Smooth muscle cell of the brain vasculature (primary cell): ENCODE data around the gene WNT9B.

ENCODE experiments used
- DNase-seq: peaks from one replicate; pipeline ENCODE4 v3.0.0-alpha.2; 2012; ENCODE audit warnings: low read depth, low spot score

WNT9B gene

DNA sequence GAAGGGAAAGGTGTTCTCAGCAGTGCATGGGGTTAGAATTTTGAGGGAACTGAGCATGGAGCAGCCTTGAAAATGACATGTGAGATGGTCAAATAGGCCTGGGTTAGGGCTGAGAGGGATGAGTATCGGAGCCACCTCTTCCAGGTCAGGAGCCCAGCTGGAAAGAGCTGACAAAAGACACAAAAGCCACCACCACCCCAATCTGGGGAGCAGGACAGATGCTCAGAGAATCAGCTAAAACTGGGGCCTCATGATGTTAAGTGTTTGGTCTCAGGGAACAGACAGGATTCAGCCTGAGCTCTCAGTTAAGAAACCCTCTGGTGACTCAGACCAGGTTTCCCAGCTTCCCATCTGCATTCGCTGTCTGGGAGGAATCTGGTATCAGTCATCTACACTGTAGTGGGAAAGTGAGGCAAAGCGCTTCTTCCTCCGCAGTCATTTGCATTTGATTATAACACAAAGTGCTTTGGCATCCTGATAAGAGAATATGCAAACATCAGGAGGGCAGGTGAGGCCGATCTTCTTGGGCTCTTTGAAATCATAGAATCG, 2.6 kb downstream of the WNT9B start:
- DNase-seq = no peak

DNA sequence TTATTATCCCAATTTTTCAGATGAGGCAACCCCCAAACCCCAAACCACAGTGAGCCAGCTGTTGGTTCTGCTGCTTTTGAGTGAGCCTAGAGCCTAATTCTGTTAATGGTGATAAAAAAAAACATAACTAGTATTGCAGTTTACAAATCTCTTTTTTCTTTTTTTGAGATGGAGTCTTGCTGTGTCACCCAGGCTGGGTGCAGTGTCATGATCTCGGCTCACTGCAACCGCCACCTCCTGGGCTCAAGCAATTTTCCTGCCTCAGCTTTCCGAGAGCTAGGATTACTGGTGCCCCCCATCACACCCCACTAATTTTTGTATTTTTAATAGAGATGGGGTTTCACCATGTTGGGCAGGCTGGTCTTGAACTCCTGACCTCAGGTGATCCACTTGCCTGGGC, 3.1 kb downstream of the WNT9B start:
- DNase-seq = no peak

DNA sequence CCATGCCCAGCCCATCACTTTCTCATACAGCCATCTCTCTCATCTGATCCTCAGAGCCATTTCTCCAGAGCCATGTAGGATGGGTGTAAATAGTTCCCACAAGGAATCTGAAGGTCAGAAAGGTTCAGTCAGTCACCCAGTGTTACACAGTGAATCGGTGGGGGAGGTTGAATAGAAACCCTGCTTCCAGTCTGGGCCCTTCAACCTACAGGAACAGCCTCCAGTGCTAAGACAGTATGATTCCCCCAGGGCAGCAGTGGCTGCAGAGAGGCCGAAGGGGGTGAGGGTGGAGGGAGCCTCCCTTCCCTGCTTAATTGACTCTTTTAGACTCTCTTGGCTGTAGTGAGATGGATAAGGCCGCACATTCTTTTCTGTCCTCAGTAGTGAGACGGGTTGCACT, 3.6 kb downstream of the WNT9B start:
- no peak for DNase-seq

DNA sequence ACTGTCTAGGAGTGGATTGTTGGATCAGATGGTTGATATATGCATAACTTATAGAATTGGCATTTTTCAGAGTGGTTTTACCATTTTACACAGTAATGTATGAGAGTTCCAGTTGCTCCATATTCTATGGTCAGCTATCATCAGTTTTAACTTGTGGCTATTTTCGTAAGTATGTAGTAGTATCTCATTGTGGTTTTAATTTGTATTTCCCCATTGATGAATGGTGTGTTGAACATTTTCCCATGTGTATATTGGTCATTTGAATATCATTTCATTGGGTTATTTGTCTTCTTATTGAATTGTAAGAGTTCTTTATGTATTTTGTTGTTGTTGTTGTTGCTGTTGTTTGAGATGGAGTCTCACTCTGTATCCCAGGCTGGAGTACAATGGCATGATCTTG, 6.2 kb downstream of the WNT9B start:
- no peak for DNase-seq

DNA sequence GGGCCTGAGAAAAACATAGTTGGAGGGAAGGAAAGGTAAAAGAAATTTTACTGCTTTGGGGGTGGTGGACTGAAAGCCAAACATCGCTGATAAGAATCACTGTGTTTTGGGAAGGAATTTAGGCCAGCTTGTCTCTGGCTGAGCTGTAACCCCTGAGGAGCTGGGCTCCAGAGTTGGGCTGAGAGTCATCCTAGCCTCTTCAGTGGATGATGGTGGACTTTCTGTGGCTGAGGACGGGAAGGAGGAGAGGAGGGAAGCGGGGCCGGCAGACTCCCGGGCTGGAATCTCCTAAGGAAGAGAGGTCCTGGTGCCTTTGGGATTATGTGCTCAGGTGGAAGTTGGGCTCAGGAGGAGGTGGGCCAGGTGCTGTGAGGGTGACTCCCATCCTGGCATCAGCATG, 8.6 kb downstream of the WNT9B start:
- no peak for DNase-seq

DNA sequence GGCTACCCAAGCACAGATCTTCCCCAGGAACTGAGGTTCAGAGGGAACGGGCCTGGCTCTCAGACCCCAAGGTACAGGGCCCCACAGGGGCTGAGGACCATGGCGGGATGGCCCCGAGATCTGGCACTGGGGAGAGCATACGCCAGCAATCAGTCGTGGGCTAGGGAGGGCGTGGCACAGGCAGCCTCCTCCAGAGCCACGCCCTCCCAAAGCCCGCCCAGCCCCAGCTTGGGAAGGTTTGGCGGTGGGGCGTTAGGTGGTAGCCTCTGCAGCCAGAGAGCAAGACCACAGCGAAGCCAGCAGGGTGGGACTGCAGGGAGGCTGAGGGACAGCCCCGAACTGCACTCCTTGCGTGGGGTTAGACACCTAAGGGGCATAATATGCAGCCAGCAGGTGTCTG, 11.6 kb downstream of the WNT9B start:
- no peak for DNase-seq

DNA sequence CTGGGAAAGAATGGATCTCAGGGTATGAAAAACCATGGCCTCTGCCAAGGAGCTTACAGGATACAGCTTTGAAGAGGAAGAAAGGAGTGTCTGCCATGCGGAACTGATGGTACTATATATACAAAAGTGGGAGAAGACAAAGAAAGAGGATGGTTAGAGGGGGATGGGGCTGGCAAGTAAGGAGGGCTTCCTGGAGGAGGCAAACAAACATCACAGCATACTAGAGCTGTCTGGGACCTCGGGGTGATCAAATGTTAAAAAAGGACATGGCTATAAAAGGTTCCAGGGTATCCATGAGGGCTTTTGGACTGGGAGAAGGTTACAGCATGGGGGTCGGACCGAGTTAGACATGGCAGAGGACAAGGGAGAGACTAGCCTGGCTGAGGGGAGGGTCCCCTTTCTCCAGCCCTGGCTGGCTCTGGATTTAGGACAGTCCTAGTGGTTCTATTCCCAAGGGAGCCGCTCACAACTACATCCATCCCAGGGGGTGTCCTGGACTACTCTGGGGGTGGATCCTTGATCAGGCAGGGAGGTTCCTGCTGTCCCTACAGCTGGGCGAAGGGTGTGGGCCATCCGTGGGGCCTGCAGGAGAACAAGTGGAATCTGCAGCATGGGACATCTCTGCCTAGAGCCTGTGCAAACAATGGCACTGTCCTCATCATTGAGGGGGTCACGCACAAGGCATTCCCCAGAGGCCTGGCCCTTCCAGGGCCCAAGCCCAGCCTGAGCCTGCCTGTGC, 12.2 kb downstream of the WNT9B start:
- no peak for DNase-seq

DNA sequence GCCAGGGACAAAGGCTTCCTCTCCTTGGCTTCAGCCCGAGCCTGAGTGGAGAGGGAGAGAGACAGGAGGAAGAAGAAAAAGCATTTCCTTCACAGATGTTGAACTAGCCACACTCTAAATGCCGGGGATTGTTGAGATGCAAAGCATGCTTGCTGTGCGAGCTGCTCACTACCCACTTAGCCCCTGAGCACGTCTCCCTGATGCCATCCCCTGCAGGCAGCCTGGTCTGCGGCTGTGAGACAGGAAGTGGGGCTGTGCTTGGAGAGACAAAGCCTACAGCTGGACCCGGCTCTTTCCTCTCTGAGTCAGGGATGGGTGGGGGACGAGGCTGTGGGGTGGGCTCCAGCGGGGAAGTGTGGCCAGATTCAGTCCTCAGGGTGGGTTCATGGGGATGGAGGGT, 13.7 kb downstream of the WNT9B start:
- DNase-seq = no peak

DNA sequence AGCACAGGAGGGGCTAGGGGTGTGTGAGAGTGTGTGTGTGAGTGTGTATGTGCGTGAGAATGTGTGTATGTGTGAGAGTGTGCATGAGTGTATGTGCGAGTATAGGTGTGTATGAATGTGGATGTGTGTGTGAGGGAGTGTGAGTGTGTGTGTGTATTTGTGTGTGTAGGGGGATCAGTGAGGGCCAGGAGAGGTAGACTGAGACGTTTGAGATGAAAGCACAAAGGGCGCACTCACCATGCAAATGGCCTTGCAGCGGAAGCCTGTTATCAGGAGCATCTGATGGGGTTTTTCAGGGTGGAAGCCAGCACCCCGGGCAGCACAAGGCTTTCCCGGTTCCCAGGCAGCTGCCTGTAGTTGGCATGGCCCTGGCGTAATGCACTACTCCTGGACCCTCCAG, 14.9 kb downstream of the WNT9B start:
- DNase-seq = no peak

DNA sequence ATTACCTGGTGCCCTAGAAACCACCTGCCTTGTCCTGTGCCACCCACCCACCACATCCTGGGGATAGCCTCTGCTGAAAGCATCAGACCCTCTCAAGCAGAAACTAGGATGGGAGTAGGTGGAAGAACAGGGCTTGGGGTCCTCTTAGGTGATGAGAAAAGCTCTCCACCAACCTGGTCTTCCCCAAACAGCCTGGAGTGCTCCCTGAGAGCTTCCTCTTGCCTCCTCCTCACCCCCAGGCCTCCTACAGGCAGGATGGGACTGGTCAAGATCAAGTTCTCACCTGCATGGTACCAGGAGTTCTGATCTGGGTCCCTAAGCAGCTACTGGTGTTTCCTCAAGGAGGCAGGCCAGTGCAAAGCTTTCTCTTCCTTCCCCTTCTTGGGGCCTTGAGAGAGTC, 15.4 kb downstream of the WNT9B start:
- DNase-seq = no peak

DNA sequence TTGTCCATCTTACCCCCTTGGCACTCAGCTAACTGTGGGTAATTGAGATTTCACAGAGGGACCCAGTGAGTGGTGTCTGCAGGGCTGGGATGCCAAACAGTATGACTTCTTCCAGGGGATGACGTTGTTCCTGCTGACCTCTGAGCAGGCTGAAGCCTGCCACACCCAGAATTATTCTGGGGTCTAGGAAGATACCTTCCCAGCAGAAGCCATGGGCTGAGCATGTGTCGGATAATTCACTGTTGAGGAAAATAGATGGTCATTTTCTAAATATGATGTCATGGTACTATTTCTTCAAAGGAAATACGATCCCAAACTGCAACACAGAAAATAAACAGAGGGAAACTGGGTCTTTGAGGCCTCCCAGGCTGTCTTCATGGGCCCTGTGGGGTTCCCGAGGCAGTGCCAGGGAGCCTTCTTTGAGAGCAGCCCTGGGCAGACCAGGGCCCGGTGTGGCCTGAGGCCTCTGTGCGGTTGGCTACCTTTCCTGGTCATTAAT, 17.4 kb downstream of the WNT9B start:
- no peak for DNase-seq

DNA sequence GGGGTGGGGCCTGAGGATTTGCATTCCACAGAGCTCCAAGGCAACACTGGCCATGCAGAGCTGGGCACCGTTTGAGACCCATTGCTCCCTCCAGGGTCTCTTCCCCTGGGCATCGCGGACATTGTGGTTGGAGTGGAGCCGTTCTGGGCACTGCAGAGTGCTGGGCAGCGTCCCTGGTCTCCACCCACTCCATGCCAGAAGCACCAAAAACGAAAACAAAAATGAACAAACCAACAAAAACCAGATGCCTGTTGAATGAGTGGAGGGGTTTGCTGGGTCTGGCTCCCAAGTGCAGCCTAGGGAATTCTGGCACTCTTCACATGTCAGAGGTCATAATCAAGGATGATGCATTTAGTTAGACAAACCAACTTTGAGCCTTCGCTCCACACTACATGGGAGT, 17.9 kb downstream of the WNT9B start:
- no peak for DNase-seq

DNA sequence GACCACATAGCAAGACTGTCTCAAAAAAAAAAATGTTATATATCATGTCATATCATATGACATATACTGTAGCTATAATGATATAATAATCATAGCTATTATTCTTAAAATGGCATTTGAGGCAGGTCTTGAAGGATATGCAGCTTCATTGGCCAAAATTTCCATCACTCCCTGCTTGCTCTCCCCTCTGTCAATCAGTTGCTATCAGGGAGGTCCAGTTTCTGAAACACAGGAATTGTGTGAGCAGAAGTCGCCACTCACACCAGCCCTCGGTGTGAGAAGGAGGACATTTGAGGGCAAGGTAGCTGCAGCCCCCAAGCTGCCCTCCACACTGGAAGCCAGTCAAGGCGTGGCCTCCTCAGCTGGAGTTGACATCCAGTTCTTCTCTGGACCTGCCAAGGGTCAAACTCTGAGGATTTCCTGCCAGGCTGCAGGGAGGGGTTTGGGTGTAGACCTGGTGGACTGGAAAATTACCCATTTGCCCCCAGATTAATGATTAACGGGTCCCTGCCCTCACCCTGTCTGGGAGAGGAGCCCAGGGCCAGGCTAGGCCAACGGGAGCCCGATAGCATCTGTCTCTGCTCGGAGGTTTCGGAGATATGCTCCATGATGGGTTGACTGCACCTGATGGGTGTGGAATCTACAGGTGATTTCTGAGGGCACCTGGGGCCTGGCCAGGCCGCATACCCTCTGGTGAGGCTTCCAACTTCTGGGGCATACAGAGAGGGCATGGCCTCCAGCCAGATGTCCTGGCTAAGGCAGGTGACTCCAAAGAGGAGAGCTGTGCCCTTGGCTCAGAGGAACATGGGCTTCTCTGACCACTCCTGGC, 18.8 kb downstream of the WNT9B start:
- DNase-seq = no peak

DNA sequence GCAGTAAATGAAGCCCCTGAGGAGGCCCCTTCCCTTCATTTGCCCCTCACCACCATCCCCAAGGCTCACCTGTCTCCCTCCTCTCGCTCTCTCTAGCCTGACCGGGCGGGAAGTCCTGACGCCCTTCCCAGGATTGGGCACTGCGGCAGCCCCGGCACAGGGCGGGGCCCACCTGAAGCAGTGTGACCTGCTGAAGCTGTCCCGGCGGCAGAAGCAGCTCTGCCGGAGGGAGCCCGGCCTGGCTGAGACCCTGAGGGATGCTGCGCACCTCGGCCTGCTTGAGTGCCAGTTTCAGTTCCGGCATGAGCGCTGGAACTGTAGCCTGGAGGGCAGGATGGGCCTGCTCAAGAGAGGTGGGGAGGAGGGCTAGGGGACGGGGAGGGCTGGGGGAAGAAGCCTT, 21.0 kb downstream of the WNT9B start:
- no peak for DNase-seq

DNA sequence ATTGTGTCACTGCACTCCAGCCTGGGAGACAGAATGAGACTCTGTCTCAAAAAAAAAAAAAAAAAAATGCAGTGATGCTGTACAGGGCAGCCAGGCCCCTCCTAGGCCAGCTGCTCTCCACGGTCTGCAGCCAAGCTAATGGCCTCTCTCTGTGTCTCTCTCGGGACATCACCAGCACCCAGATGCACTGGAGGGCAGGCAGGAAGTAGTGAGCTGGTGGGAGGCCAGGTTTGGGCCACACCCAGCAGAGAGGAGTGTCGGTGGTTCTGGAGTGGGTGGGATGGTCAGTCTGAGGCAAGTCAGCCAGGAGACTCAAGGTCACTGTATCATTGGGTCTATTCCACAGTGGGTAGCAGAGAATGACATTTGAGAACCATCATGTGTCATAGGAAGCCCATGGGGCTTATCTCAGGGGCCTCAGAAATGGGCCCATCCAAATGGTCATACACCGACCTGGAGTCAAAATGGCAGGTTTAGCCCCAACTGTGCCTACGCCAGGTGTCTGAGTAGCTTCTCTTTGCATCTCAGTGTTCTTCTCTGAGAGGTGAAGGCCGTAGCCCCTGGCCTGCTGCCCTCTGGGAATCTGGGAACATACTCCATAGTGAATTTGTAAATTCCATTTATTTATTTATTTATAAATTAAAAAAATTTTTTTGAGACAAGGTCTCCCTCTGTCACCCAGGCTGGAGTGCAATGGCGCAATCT, 22.7 kb downstream of the WNT9B start:
- DNase-seq = no peak

DNA sequence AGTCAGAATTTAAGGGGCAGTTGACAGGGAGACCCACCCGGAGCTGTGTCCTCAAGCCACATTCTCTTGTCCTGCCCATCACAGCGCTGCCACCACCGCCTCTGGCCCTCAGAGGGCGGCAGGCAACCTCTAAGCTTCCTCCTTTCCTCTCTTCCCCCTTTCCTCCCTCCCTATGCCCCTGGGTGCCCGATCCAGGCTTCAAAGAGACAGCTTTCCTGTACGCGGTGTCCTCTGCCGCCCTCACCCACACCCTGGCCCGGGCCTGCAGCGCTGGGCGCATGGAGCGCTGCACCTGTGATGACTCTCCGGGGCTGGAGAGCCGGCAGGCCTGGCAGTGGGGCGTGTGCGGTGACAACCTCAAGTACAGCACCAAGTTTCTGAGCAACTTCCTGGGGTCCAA, 23.5 kb downstream of the WNT9B start:
- no peak for DNase-seq

DNA sequence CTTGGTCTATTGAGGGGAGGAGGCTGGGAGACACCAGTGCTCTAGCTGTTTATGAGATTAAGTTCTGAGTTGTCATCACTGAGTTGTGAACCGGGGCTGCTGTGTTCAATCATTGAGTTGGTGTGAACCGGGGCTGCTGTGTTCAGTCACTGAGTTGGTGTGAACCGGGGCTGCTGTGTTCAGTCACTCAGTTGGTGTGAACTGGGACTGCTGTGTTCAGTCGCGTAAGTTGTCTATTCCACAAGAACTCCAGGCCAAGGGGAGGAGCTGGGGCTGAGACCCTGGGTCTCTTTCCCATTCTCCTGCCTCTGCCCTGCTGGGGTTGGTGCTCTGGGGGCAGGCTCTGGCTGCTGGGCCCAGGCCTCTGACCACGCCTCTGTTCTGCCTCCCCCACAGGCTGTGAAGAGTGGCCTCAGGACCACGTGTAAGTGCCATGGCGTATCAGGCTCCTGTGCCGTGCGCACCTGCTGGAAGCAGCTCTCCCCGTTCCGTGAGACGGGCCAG, 24.5 kb downstream of the WNT9B start:
- no peak for DNase-seq

DNA sequence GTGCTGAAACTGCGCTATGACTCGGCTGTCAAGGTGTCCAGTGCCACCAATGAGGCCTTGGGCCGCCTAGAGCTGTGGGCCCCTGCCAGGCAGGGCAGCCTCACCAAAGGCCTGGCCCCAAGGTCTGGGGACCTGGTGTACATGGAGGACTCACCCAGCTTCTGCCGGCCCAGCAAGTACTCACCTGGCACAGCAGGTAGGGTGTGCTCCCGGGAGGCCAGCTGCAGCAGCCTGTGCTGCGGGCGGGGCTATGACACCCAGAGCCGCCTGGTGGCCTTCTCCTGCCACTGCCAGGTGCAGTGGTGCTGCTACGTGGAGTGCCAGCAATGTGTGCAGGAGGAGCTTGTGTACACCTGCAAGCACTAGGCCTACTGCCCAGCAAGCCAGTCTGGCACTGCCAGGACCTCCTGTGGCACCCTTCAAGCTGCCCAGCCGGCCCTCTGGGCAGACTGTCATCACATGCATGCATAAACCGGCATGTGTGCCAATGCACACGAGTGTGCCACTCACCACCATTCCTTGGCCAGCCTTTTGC, 25.0 kb downstream of the WNT9B start:
- no peak for DNase-seq

DNA sequence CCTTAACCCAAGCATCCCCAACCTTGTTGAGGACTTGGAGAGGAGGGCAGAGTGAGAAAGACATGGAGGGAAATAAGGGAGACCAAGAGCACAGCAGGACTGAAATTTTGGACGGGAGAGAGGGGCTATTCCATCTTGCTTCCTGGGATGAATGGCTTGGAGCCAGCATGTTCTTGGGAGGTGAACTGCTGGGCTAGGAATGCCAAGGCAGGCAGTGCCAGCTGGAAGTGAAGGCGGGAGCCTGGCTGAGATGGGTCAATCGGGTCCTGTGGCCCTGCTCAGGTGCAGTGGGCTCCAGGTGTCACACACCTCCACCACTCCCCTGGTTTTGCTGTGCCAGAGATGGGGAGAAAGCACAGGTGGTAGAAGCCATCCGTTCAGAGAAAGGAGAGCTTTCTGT, 25.5 kb downstream of the WNT9B start:
- no peak for DNase-seq

DNA sequence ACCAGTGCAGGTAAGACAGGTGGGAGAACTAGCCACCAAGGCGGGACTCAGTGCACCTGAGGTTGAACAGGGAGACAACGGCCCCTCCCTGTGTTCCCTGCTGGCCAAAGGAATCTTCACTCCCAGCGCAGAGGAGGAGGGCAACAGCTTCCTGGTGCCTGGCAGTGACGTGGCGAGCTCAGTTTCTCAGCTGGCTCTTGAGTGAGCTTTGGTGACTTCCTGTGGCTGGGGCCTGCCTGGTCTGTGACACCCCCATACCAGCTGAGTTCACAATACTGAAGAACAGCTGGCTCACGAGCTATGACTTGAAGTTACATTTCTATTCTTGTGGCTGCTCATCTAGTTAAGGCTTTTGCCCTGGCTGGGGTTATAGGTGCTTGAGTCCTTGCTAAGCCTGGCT, 26.1 kb downstream of the WNT9B start:
- no peak for DNase-seq

DNA sequence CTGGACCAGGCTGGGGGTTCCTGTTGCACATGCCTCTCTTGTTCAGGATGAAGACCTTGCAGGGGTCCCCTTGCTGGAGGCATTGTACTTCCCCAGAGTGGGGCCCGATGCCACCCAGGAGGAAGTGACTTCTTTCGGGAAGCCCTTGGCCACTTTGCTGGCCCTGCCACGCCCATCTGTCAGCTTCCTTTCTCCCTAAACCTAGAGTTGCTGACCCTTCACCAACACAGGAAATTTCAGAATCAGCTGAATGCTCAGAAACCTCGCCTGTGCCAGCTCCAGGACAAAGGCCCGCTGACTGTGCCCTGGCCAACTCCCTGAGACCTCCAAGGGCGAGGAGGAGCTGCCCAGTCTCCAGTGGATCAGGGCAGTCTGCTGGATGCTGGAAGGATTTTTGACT, 26.7 kb downstream of the WNT9B start:
- DNase-seq = no peak

DNA sequence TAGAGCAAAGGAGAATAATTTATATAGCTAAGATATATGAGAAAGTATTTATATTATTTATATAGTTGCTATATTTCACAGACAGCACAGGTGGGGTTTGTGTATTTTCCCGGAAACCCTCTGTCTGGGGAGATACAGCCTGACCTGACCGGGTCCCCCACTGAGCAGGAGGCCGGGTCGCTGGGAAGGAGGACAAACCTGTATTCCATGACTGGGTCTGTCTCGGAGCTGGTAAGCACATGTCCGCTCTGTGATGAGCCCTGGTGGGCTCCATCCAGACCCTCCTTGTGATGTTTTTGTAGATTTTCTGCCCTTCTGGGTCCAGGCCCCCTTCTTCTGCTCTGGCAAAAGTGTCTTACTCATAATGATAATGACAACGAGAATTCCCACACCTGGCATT, 27.7 kb downstream of the WNT9B start:
- no peak for DNase-seq
